ENCODE results near the gene SPTBN1.
"Not testable (repeated sequence)": the region's sequence is repeated elsewhere in the genome, so short reads cannot be mapped to it uniquely, and the experiment has no call there.

Gene SPTBN1

DNA sequence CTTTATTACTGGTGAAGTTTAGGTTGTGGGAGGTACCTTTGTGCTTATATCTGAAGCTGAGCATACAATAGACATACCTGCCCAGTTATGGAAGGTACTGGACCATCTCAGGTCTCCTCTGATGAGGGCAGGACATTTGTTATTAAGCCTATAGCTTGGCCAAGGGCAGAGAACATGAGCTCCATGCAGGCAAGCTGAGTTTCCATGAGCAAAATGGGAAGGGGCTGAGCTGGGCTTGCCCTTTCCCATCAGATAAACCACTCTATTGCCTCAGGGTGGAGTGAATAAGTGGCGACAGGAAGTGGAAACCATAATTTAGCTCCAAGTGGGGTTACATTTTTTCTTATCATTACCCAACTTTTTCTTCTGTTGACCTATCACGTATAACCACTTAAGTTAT is 227.5 kb downstream of the SPTBN1 start:
- DNase-seq: no peak

- DNase-seq: no peak
These were observed 229.2 kb downstream of the SPTBN1 start for GRCh38 chr2:54685263-54685775.

GRCh38 chr2:54687595-54688152 is 231.5 kb downstream of the SPTBN1 start:
- no peak for DNase-seq

GRCh38 chr2:54691445-54692135 is 235.5 kb downstream of the SPTBN1 start:
- no peak for DNase-seq

- no peak for DNase-seq
These were observed 236.4 kb downstream of the SPTBN1 start for GRCh38 chr2:54692556-54692955.

- DNase-seq: no peak
These were observed 239.3 kb downstream of the SPTBN1 start for GRCh38 chr2:54695378-54695777.

DNA sequence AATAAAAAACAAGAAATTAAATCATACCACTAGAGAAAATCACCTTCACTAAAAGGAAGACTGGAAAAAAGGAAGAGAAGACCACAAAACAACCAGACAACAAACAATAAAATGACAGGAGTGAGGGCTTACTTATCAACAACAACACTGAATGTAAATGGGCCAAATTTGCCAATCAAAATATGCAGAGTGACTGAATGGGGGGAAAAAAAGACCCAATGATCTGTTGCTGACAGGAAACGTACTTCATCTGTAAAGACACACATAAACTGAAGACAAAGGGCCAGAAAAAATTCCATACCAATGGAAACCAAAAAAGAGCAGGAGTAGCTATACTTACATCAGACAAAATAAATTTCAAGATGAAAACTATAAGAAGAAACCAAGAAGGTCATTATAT is 241.8 kb downstream of the SPTBN1 start:
- no peak for DNase-seq

DNA sequence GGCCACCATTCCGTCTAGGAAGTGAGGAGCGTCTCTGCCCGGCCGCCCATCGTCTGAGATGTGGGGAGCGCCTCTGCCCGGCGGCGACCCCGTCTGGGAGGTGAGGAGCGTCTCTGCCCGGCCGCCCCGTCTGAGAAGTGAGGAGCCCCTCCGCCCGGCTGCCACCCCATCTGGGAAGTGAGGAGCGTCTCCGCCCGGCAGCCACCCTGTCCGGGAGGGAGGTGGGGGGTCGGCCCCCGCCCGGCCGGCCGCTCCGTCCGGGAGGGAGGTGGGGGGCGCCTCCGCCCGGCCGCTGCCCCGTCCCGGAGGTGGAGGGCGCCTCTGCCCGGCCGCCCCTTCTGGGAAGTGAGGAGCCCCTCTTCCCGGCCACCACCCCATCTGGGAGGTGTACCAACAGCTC is 242.8 kb downstream of the SPTBN1 start:
- not testable (repeated sequence) for DNase-seq

- no peak for DNase-seq
These were observed 243.5 kb downstream of the SPTBN1 start for GRCh38 chr2:54699665-54700064.

- no peak for DNase-seq
These were observed 244.9 kb downstream of the SPTBN1 start for GRCh38 chr2:54701029-54701428.

DNA sequence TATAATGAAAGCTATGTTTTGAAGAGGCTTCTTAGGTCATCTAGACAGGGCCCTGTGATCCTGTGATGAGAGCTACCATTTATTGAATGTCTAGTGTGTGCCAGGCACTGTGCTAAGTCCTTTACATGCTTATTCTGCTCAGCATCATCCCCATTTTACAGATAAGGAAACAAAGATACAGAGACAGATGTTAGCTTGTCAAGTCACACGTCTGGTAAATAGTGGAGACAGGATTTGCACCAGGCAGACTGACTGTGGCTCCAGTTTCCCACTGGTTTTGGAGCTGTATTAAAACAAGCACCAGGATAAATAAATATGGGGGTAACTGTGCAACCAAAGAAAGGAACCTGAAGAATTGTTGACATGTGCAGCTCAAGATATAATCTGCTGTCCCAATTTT is 248.1 kb downstream of the SPTBN1 start:
- no peak for DNase-seq

- DNase-seq: no peak
These were observed 248.8 kb downstream of the SPTBN1 start for GRCh38 chr2:54704688-54705605.

- DNase-seq: no peak
These were observed 250.5 kb downstream of the SPTBN1 start for GRCh38 chr2:54706622-54707021.

DNA sequence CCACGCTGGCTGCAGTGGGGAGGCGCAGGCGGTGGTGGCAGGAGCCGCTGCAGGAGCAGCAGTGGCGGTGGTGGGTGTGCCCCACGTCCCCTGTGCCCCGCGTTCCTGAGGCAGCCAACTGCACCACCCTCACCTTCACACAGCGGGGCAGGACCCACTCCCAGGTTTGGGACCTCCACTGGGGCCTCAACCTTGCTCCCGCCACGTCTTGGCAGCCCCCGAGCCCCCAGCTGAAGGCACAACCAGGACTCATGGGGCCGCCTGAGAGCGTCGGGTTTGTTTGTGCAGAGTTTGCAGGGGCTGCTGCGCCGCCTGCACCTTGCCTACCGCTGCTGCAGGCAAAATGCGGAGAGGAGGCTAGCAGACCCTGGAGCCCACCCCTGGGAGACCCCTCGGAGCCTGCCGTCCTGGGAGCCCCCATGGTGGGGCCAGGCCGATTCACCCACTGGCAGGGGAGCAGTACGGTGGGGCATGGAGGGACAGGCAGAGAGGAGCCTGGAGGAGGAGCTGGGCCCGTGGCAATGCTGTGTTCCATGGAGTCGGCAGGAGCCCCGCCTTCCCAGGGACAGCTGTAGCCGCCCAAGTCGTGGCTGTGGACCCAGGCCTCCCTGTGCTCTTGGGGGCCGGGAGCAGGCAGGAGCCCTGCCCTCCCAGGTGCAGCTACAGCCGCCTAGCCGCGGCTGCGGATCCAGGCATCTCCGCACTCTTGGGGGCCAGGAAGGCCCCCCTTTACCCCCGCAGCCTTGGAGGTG is 252.6 kb downstream of the SPTBN1 start:
- DNase-seq: no peak

DNA sequence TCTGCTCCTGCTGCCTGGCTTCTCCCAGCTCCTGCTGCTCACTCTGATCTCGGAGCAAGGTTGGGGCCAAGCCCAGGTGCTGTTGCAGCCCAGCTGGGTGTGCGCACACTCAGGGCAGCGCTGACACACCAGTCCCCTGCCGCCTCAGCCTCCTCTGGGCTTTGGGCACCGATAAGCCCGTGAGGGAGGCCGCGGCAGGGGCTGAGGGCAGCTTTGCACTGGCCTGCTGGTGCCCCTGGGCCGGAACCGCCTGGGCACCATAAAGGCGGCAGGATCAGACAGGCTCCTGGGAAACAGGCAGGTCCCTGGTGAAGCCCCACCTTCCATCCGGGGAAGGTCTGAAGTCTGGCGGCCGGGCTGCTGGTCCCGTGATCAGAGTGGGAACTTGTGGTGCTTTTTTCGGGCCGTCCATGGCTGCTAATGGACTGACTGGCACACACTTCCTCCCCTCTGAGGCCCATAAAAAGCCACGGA is 253.2 kb downstream of the SPTBN1 start:
- no peak for DNase-seq

DNA sequence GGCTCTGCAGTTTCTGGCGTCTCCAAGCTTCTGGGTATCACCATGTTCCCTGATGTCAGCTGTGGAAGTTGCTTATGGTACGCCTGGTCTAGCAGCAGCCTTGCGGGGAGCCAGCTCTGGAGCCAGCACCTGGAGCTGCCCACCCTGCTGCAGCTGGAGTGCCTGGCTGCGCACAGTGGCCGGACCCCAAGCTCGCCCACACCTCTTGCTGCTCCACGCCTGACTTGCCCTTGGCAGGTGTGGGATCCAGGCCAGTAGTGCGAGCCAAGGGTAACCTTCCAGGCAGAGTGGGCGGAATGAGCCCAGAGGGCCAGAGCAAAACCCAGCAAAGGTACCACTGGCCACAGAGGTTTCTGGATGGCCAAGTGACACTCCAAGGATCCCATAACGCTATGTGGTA is 254.1 kb downstream of the SPTBN1 start:
- no peak for DNase-seq

DNA sequence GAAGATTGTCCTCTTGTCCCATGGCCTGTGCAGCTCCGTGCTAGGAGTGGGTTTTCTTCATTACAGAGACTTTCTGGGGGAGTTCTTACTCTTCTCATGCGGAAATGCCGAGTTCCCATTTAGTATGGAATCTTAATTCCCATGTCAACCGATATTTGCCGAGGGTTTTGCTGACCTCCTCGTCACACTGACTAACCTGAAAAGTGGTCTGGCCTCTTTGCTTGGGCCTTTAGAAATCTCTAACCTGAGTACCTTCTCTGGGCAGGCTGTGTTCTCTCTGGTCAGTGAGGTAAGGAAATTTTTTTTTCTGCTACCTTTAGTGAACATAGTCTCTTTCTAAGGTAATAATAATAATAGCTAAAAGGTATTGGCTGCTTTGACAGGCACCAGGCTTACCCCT is 256.4 kb downstream of the SPTBN1 start:
- no peak for DNase-seq

GRCh38 chr2:54714996-54715395 is 258.9 kb downstream of the SPTBN1 start:
- no peak for DNase-seq

GRCh38 chr2:54716375-54716774 is 260.2 kb downstream of the SPTBN1 start:
- no peak for DNase-seq

DNA sequence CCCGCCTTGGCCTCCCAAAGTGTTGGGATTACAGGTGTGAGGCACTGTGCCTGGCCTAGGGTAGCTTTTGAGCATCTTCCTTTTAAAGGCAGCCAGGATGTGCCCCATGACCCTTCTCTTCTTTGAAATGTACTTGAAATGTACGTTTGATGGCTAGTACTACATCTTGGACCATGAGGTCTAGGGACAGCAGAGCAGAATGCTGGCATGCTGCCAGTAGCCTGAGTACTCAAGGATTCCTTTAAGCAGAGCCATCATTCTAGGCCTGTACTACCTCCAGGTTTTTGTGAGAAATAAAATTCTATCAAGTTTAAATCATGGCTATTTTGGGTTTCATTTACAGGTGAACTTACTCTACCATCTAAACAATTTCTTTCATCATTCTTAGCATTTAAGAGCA is 264.4 kb downstream of the SPTBN1 start:
- no peak for DNase-seq
